GM19239 (cell line): ENCODE results near the gene BCORL1.

Experiments
- DNase-seq: peaks from one replicate; pipeline ENCODE4 v3.0.0; 2011; ENCODE audit warnings: low spot score; ENCODE audit not compliant: insufficient read length
- FAIRE-seq: peaks from 2 replicates; lab custom pipeline; 2011; peaks lifted over from hg19 to GRCh38; lab: Jason Lieb, UNC

BCORL1 gene

DNA sequence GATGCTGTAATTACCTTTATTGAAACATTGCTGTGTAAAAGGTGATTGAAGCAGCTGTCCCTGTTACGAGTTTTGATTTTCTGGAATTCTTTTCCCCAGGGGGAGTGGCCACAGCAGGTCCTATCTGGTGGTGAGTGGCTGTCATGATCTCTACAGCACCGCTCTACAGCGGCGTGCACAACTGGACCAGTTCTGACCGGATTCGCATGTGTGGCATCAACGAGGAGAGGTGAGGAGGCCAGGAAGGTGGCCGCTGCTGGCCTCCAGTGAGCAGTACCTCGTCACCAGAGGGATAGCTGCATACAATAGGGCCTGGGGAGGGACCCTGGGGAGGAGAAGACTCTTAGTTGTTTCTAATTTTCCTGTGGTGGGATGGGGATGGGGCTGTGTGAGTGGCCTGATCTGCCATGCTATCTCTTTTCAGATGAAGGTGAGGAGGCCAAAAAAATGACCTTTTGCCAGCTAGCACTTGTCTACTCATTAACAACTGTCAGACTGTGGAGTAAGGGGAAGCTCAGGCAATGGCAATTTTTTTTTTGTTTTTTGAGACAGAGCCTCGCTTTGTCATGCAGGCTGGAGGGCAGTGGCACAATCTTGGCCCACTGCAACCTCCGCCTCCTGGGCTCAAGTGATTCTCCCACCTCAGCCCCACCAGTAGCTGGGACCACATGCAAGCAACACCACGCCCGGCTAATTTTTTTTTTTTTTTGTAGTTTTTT lies 22.8 kb downstream of the BCORL1 start:
- no peak for DNase-seq
- FAIRE-seq: no peak

DNA sequence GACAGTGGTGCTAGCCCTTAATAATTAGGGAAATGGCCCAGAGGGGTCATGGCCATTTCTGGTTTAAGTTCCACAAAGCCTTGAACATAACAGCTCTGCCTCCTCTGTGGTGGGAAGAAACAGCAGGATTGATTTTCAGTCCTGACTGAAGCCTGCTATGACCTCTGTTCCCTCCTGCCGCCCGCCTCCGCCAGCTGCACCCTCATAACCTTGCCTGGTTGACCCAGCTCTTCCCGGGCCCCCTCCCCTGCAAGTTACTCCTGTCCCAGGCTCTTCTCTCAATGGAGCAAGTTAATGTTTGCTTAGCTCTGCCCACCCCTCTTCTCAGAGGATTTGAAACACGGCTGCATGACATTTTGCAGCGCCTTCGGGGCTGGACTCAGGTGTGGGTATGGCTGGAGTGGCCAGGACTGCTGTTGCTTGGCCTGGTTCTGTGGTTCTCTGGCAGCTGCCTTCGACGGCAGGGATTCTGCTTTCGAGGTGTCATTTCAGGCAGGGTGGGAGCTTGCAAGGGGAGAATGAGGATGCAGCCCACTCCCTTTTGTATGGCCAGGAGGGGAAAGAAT lies 27.3 kb downstream of the BCORL1 start:
- DNase-seq (no peak), FAIRE-seq (no peak)

DNA sequence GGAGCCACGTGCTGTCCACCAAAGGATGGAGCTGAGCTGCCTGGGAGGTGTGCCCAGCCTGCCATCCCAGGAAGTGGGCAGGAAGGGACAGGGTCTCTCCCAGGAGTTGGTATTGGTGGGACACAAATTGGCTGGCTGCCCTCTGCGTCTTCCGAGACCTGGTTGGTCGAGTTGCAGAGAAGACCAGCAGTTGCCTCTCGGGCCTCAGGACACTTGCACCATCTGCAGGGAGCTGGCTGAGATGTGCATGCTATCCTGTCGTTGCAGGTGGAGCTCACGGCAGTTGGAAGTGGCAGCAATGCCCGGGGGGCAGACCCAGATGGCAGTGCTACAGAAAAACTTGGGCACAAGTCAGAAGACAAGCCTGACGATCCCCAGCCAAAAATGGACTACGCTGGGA lies 30.2 kb downstream of the BCORL1 start:
- no peak for DNase-seq
- no peak for FAIRE-seq

DNA sequence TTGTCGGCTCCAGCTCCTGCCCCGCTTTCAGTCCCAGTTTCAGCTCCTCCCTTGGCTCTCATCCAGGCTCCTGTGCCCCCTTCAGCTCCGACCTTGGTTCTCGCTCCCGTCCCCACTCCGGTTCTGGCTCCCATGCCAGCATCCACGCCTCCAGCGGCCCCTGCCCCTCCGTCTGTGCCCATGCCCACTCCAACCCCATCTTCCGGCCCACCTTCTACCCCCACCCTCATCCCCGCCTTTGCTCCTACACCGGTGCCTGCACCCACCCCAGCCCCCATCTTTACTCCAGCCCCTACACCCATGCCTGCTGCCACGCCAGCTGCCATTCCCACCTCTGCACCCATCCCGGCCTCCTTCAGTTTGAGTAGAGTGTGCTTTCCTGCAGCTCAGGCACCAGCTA lies 31.2 kb downstream of the BCORL1 start:
- FAIRE-seq (no peak), DNase-seq (no peak)

DNA sequence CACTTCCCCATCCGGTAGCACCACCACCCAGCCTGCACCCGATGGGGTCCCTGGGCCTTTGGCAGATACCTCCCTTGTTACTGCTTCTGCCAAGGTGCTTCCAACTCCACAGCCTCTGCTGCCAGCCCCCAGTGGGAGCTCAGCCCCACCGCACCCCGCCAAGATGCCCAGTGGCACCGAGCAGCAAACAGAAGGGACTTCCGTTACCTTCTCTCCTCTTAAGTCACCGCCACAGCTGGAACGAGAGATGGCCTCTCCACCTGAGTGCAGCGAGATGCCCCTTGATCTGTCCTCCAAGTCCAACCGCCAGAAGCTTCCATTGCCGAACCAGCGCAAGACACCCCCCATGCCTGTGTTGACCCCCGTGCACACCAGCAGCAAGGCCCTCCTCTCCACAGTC lies 31.9 kb downstream of the BCORL1 start:
- FAIRE-seq: no peak
- no peak for DNase-seq

DNA sequence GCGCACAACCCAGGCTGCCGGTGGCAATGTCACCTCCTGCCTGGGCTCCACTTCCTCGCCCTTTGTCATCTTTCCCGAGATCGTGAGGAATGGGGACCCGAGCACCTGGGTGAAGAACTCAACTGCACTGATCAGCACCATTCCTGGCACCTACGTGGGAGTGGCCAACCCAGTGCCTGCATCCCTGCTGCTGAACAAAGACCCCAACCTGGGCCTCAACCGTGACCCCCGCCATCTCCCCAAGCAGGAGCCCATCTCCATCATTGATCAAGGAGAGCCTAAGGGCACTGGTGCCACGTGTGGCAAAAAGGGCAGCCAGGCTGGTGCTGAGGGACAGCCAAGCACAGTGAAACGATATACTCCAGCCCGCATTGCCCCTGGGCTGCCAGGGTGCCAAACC lies 32.3 kb downstream of the BCORL1 start:
- FAIRE-seq: no peak
- DNase-seq: no peak

DNA sequence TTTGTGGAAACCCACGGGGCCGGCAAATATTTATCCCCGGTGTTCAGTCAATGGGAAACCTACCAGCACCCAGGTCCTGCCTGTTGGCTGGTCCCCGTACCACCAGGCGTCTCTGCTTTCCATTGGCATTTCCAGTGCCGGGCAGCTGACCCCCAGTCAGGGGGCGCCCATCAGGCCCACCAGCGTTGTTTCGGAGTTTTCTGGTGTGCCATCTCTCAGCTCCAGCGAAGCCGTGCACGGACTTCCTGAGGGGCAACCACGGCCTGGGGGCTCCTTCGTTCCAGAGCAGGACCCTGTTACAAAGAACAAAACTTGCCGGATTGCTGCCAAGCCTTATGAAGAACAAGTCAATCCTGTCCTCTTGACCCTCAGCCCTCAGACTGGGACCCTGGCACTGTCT lies 32.7 kb downstream of the BCORL1 start:
- FAIRE-seq: no peak

DNA sequence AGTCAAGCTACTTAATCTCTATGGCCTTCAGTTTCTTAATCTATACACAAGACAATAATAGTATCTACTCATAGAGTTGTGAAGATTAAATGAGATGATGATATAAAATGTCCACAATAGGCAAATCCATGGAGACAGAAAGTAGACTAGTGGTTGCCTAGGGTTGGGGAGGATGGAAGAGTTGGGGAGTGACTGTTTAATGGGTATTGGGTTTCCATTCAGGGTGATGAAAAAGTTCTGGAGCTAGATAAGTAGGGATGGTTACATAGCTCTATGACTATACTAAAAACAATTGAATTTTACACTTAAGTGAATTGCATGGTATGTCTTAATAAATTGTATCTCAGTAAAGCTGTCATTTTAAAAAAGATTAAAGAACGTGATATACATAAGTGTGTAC lies 35.7 kb downstream of the BCORL1 start:
- no peak for DNase-seq
- FAIRE-seq: no peak

More for the DNA sequence above, 32.7 kb downstream of the BCORL1 start:
- DNase-seq: no peak

DNA sequence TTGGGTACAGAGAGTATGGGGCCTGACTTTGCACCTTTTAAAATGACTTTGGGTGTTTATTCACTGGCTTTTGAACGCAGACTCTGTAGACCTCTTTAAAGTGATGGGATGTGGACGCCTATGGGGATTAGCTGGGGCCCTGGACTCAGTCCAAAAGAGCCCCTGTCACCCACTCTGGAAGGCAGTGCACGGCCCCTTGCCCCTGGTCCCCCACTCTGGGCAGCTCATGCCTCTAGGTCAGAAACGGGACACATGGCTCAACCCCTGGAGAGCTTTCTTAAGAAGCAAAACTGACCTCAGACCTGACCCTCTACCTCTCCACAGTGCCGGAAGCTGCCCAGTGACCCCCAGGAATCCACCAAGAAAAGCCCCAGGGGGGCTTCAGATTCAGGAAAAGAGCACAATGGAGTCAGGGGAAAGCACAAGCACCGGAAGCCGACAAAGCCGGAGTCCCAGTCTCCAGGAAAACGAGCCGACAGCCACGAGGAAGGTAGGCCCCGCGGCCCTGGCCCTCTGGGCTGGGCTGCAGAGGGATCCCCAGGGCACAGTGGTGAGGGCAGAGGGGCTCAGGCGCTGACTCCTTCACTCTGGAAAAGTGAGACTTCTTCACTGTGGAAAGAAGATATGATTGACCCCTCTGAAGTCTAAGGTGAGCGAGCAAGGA lies 38.4 kb downstream of the BCORL1 start:
- FAIRE-seq (no peak), DNase-seq (no peak)

DNA sequence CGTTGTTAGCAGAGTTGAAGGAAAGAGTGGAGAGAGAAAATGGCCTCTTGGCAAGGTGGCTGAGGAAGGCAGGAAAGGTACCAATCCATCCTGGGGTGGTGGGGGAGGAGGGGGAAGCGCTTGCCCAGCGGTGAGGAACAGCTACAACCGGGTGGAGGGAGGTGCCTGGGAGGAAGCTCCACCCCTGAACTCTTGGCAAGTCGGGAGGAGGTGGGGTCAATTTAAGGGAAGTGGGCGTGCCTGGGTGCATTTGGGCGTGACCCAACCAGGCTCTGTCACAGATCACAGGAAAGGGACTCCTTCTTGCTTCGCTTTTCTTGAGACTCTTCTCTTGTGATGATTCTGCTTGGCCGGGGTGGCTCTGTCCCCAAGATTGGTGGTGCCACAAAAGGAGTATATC lies 41.7 kb downstream of the BCORL1 start:
- peak; percentile 99 for FAIRE-seq

DNA sequence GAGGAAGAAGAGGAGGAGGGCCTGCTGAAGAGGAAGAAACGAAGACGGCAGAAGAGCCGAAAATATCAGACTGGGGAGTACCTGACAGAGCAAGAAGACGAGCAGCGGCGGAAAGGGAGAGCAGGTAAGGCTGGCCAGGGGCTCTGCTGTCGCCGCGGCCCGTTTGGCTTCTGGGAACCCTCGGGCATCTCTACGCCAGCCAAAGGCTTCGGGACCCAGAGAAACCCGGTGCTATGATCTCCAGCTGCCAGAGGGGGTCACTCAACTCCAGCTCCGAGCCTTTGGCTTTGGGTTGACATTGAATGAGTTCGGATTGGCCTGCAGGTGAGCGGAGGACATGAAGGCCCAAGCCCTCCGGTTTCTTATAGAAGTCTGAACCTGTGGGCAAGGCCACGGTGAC lies 42.8 kb downstream of the BCORL1 start:
- DNase-seq (no peak), FAIRE-seq (no peak)

More for the DNA sequence above, 41.7 kb downstream of the BCORL1 start:
- peak; percentile 72 for DNase-seq

DNA sequence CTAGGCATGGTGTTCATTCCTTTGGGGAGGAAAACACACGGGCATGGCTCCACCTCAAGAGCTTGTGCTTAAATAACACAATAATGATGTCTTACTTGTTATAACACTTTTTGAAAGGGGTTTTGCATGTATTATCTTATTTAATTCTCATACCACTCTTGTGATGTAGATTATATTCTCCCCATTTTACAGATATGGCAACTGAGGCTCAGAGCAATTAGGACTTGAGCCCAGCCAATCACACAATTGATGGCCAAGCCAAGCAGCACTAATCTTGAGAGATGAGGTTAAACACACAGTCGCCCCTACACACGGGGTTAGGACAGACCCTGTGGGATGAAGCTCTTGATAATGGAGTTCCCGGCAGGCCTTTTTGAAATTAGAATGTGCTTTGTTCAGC lies 45.1 kb downstream of the BCORL1 start:
- FAIRE-seq: no peak
- DNase-seq: no peak

DNA sequence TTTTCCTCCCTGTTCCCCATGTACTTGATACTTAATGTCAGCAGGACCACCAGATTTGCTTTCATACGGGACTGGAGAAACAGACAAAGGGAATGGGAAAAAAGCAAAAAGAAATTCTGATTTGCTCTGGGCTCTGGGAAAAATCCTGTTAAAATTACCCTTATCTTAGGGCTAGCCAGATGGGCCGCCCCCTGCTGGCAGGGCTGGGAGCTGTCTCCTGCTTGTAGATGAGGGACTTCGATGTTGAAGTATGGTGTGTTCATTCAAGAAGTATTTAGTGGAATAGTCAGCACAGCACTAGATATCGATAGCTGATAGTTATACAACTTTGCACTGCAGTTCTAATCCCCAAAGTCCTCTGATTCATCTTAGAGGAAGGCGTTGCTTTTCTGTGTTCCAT lies 45.8 kb downstream of the BCORL1 start:
- FAIRE-seq (peak; percentile 92), DNase-seq (no peak)

DNA sequence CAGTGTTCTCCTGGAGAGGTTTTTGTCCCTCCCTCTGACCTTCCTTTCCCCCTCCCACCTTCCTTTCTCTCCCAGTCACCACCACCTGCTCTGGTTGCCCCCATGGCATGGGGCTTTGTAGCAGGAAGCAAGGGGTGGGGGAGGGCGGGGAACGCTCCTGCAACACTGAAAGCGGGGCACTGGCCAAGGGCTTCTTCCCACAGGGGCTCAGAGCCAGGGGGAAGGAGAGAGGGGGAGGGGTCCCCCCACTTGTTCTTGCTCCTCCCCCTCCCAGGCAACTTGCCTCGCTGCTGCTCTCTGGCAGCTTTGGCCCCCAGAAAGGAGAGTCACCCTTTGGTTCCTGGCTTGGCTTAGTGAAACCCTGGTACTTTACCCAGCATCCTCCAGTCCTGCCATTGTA lies 48.4 kb downstream of the BCORL1 start:
- FAIRE-seq (no peak), DNase-seq (no peak)

DNA sequence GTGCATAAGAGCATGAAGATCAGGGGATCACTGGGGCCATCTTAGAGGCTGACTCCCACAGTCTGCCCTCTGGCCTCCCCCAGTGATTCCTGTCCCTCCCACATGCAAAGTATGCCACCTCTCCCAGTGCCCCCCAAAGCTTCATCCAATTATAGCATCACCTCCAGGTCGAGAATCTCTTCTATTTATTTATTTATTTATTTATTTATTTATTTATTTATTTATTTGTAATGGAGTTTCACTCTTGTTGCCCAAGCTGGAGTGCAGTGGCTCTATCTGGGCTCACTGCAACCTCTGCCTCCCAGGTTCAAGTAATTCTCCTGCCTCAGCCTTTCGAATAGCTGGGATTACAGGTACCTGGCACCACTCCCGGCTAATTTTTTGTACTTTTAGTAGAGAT lies 50.1 kb downstream of the BCORL1 start:
- FAIRE-seq (no peak), DNase-seq (no peak)

DNA sequence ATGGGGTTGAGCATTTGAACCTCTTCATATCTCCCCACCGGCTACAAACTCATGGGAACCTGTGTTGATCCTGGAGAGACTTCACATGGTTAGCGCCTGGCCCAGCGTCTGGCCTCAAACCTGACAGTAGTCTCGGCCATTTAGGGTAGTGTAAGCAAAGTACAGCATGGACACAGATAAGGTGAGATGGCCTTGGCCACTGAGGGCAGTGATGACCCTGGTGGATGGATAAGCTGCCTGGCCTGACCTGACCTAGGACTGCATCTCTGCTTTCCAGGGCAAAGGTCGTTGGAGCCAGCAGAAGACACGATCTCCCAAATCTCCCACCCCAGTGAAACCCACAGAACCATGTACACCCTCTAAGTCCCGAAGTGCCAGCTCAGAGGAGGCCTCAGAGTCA lies 51.7 kb downstream of the BCORL1 start:
- FAIRE-seq: no peak

DNA sequence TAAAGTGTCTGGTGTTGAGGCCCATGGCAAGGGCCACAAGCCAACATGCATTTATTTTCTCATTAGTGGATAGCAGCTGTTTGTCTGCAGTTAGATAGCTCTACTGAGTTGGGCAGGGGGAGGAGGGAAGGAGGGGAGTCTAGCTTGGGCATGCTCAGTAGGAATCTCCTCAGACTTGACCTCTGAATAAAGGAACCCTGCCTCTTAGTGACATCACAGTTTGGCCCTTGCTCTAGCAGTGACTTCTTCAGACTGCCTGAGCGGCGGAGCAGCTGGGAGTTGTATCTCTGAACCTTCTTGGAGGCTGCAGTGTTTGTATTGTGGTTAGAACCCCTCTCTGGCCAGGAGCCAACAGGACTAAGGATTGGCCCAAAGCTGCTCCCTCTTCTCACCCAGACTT lies 57.4 kb downstream of the BCORL1 start:
- no peak for FAIRE-seq
- DNase-seq: no peak

More for the DNA sequence above, 51.7 kb downstream of the BCORL1 start:
- DNase-seq: no peak

DNA sequence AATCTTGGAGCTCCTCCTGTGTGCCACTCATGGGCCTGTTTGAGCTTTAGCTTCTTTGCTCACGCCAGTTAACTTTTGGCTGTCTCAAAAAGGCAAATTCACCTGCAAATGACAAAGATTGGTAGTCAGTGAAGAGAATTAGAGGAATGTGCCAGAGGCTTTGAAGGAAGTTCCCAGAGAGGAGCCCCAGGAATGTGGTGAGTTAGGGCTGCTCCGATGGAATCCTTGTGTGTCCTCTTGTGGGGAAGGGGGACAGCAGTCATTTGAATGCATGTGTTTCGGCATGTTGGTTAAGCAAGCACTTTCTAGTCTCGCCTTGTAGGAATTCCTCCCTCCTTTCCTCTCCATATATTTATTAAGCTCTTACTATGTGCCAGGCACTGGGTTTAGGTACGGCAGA lies 65.0 kb downstream of the BCORL1 start:
- DNase-seq (no peak), FAIRE-seq (no peak)

DNA sequence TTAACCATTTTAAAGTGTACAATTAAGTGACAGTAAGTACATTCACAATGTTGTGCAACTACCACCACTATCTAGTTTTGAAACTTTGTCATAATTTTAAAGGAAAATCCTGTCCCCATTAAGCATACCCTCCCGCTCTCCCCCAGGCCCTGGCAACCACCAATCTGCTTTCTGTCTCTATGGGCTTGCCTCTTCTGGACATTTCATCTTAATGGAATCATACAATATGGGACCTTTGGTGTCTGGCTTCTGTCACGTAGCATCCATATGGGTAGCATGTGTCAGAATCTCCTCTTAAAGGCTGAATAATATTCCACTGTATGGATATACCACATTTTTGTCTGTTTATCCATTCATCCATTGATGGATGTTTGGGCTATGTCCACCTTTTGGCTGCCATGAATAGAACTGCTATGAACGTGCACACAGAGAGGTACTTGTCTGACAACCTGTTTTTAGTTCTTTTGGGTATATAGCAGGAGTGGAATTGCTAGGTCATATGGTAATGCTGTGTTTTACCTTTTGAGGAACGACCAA lies 66.3 kb downstream of the BCORL1 start:
- DNase-seq: no peak
- FAIRE-seq: no peak

DNA sequence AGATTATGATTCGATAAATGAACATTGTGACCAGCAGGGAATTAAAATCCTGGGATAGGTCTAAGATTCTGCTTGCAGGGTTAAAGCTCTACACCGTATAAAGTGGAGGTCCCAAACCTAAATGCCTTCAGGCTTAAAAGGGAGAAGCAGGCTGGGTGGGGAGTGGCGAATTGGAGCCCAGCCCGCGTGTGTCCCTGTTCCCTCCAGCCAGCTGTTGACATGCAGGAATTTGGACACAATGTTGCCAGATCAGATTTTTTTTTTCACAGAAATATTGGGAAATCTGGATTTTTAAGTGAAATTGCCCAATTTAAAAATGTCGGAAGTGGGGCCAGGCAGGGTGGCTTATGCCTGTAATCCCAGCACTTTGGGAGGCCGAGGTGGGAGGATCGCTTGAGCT lies 67.4 kb downstream of the BCORL1 start:
- FAIRE-seq (no peak), DNase-seq (no peak)

DNA sequence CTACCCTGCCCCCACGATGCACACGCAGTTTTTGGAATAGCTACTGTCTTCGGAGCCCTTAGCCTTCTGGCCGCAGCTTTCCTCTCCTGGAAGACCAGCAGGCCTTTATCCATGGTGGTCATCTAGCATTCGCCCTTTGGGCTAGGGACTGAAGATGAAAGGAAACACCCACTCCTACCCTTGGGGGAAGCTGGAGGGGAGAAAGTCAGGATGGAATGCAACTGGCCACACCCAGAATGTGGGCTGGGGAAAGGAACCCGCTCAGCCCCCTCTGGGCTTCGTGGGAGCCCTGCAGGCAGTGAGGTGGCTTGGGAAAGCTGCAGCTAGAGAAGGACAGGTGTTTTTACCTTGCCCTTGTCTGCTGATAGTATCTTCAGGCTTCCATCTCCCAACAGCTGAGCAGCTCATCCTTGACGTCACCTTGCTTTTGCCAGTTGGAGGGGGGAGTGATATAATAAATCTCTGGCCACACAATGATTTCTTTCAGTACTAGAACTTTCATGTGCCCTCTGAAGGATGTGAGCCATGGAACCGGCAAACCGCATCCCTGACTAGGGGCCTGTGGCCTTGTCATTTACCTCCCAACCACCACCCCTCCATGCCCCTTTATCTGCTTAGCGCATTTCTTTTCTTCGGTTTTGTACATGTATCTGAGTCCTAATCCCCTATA lies 68.9 kb downstream of the BCORL1 start:
- no peak for FAIRE-seq
- DNase-seq: no peak
